HepG2 (cell line): ENCODE data around the gene RAI14. TPM values are rescaled to one million over a fixed set of nuclear protein-coding genes. Genes with fewer than 3 reads are reported as not detected.
A peak's percentile ranks its signal among the peaks of the same experiment; 100 is the strongest.

Experiments used
- ARID4A ChIP-seq: sonication (generic); formaldehyde crosslinking; IDR thresholded peaks from 2 replicates; pipeline ENCODE4 v1.5.0; 2020; ENCODE audit warnings: mild to moderate bottlenecking, missing genetic modification reagents, borderline replicate concordance
- ARNTL ChIP-seq: sonication (generic); formaldehyde crosslinking; IDR thresholded peaks from 2 replicates; pipeline ENCODE4 v1.4.0; 2020; ENCODE audit warnings: mild to moderate bottlenecking, missing genetic modification reagents
- ATF2 ChIP-seq: sonication (generic); formaldehyde crosslinking; IDR thresholded peaks from 2 replicates; pipeline ENCODE4 v1.4.0; 2020; ENCODE audit warnings: missing genetic modification reagents
- ATF7 ChIP-seq, 2 experiments: fragments of 450-650 bp in 1 of 2; sonication (generic) in 1 of 2; formaldehyde crosslinking in 1 of 2; IDR thresholded peaks; 2 replicates each; pipeline versions ENCODE4 v1.4.0 to v1.6.1; 2016 to 2020; ENCODE audit warnings: antibody characterized with exemption in 1 of 2, mild to moderate bottlenecking in 1 of 2, missing genetic modification reagents in 1 of 2
- HNF1A ChIP-seq, 2 experiments: sonication (generic) in 1 of 2; formaldehyde crosslinking in 1 of 2; IDR thresholded peaks; 2 replicates each; pipeline versions ENCODE4 v1.4.0 to v1.6.1; 2016 to 2020; ENCODE audit warnings: borderline replicate concordance in 1 of 2, low read depth in 1 of 2, mild to moderate bottlenecking in 1 of 2, missing genetic modification reagents in 1 of 2
- HNRNPK ChIP-seq: fragments of 200-400 bp; formaldehyde crosslinking; IDR thresholded peaks from 2 replicates; pipeline ENCODE4 v1.6.1; 2018; ENCODE audit warnings: low read length, low read depth, moderate library complexity, mild to moderate bottlenecking; ENCODE audit not compliant: poor library complexity, severe bottlenecking
- HOXD1 ChIP-seq: sonication (generic); formaldehyde crosslinking; IDR thresholded peaks from 2 replicates; pipeline ENCODE4 v1.5.0; 2020; ENCODE audit warnings: missing genetic modification reagents
- RAD21 ChIP-seq: fragments of 450-650 bp; formaldehyde crosslinking; IDR thresholded peaks from 2 replicates; pipeline ENCODE4 v1.5.0; 2020; ENCODE audit warnings: mild to moderate bottlenecking
- TEAD3 ChIP-seq: optimal IDR thresholded peaks from 2 replicates; pipeline ENCODE3; 2016; ENCODE audit warnings: borderline replicate concordance
- ZBTB3 ChIP-seq: sonication (generic); formaldehyde crosslinking; IDR thresholded peaks from 2 replicates; pipeline ENCODE4 v1.4.0; 2020; ENCODE audit warnings: low read depth, mild to moderate bottlenecking, moderate library complexity, missing genetic modification reagents, borderline replicate concordance
- ZFX ChIP-seq: sonication (generic); formaldehyde crosslinking; IDR thresholded peaks from 2 replicates; pipeline ENCODE4 v1.4.0; 2020; ENCODE audit warnings: mild to moderate bottlenecking, low read depth, missing genetic modification reagents, moderate library complexity
- ZNF124 ChIP-seq: sonication (generic); formaldehyde crosslinking; IDR thresholded peaks from 2 replicates; pipeline ENCODE4 v1.4.0; 2020; ENCODE audit warnings: missing genetic modification reagents
- ZNF790 ChIP-seq: sonication (generic); formaldehyde crosslinking; IDR thresholded peaks from 2 replicates; pipeline ENCODE4 v1.8.0; 2022; ENCODE audit warnings: missing genetic modification reagents, mild to moderate bottlenecking, borderline replicate concordance
- ZNF792 ChIP-seq: IDR thresholded peaks from 2 replicates; pipeline ENCODE4 v1.6.1; 2016
- polyA plus RNA-seq, 8 experiments: library from polyadenylated mRNA; depleted of rRNA in 3 of 8; stranded (reverse) in 7 of 8; unstranded in 1 of 8; fragments of >200 nt; fragmentation: Illumina TruSeq in 4 of 8; extraction: Trizol in 4 of 8; gene quantifications; 2 replicates each; pipeline versions ENCODE4 v1.2.1 to v1.2.3, GENCODE V29; 2011 to 2016; ENCODE audit warnings: low read depth in 4 of 8, missing spikeins in 1 of 8, mixed read lengths in 1 of 8; ENCODE audit not compliant: insufficient read depth in 1 of 8
- total RNA-seq, 5 experiments: library from RNA; depleted of rRNA; stranded (reverse); fragments of >200 nt; fragmentation: Illumina TruSeq; extraction: Trizol; gene quantifications; 2 replicates each; pipeline ENCODE4 v1.2.3, GENCODE V29; 2016; ENCODE audit warnings: low read depth in 1 of 5
- TF ChIP-seq, protein P1 (sequence below): sonication (generic); formaldehyde crosslinking; IDR thresholded peaks from 2 replicates; pipeline ENCODE4 v1.4.0; 2020; ENCODE audit warnings: mild to moderate bottlenecking, missing genetic modification reagents

The RAI14 gene
- total and polyA plus RNA-seq, 2 of the 13 experiments (the other 11 are each of a cell fraction or from before 2014, with no cell fraction given) = 12.6 to 18.2 TPM

GRCh38 chr5:34656001-34656699 is at the start of gene RAI14 (continued):
- TF ChIP-seq ARID4A (CRISPR knock-in tag) (peak; percentile 57; the same call in 1 of the 2 replicates), ZNF124 (CRISPR knock-in tag) (0 out of 2 replicates have a peak, but pooled peaks have one; percentile 46), TEAD3 (peak; percentile 31), HNF1A (IDR thresholded peaks at IDR 0.05; ENCODE audit: low read depth) (no peak), HNF1A (CRISPR knock-in tag; IDR thresholded peaks at IDR 0.05; ENCODE audit: borderline replicate concordance) (0 out of 2 replicates have a peak, but pooled peaks have one; percentile 51), HOXD1 (CRISPR knock-in tag) (peak; percentile 72), ZBTB3 (0 out of 2 replicates have a peak, but pooled peaks have one; percentile 30), ARNTL (CRISPR knock-in tag) (peak; percentile 33; the same call in 1 of the 2 replicates), ZFX (CRISPR knock-in tag) (peak; percentile 75), ATF2 (0 out of 2 replicates have a peak, but pooled peaks have one; percentile 12), RAD21 (CRISPR knock-in tag) (peak; percentile 74), ZNF792 (CRISPR knock-in tag) (0 out of 2 replicates have a peak, but pooled peaks have one; percentile 24), ATF7 (IDR thresholded peaks at IDR 0.05) (no peak), ATF7 (CRISPR knock-in tag; IDR thresholded peaks at IDR 0.05) (no peak), ZNF790 (CRISPR knock-in tag) (peak; percentile 77; the same call in 1 of the 2 replicates), HNRNPK (peak; percentile 74)
- TF ChIP-seq, protein P1, sequence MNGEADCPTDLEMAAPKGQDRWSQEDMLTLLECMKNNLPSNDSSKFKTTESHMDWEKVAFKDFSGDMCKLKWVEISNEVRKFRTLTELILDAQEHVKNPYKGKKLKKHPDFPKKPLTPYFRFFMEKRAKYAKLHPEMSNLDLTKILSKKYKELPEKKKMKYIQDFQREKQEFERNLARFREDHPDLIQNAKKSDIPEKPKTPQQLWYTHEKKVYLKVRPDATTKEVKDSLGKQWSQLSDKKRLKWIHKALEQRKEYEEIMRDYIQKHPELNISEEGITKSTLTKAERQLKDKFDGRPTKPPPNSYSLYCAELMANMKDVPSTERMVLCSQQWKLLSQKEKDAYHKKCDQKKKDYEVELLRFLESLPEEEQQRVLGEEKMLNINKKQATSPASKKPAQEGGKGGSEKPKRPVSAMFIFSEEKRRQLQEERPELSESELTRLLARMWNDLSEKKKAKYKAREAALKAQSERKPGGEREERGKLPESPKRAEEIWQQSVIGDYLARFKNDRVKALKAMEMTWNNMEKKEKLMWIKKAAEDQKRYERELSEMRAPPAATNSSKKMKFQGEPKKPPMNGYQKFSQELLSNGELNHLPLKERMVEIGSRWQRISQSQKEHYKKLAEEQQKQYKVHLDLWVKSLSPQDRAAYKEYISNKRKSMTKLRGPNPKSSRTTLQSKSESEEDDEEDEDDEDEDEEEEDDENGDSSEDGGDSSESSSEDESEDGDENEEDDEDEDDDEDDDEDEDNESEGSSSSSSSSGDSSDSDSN (CRISPR knock-in tag) = peak; percentile 92; the same call in 1 of the 2 replicates
